NCI-H524 treated with DMSO at 0.1 percent for 48 hours (cell line): Measurements from ENCODE around the gene ZNF827.
A peak's percentile ranks its signal among the peaks of the same experiment; 100 is the strongest.

Source experiments
- DNase-seq: peaks from one replicate; lab custom pipeline; 2025; lab: John Stamatoyannopoulos, UW

ZNF827 gene

GRCh38 chr4:145938618-145939440, at the start of gene ZNF827:
TSS of gene ZNF827 (minus strand) at chr4:145938823. CDS start at chr4:145938407, 416 bp downstream.
- no peak for DNase-seq

- DNase-seq: no peak
These were observed 45.9 kb upstream of the ZNF827 start for GRCh38 chr4:145984563-145984962.

- no peak for DNase-seq
These were observed 44.2 kb upstream of the ZNF827 start for GRCh38 chr4:145982791-145983190.

- DNase-seq: no peak
These were observed 40.5 kb upstream of the ZNF827 start for GRCh38 chr4:145979160-145979559.

- DNase-seq: no peak
These were observed 38.1 kb upstream of the ZNF827 start for GRCh38 chr4:145976680-145977079.

- no peak for DNase-seq
These were observed 21.4 kb upstream of the ZNF827 start for GRCh38 chr4:145960012-145960411.

GRCh38 chr4:145957302-145957701, 18.7 kb upstream of the ZNF827 start:
- DNase-seq: no peak

- no peak for DNase-seq
These were observed 17.8 kb upstream of the ZNF827 start for GRCh38 chr4:145956288-145956890.

GRCh38 chr4:145954924-145955339, 16.3 kb upstream of the ZNF827 start:
- DNase-seq: no peak

- DNase-seq: no peak
These were observed 13.3 kb upstream of the ZNF827 start for GRCh38 chr4:145951931-145952330.

GRCh38 chr4:145945431-145946155, 7.0 kb upstream of the ZNF827 start:
- DNase-seq: no peak

- no peak for DNase-seq
These were observed 6.3 kb upstream of the ZNF827 start for GRCh38 chr4:145944886-145945285.

- DNase-seq: no peak
These were observed 1.2 kb upstream of the ZNF827 start for GRCh38 chr4:145939856-145940255.

GRCh38 chr4:145939441-145939750, 773 bp upstream of the ZNF827 start:
- no peak for DNase-seq

GRCh38 chr4:145937971-145938611, 532 bp downstream of the ZNF827 start:
- DNase-seq: no peak

- DNase-seq: peak; percentile 9
These were observed 1.4 kb downstream of the ZNF827 start for GRCh38 chr4:145936997-145937901.

GRCh38 chr4:145936142-145936996, 2.3 kb downstream of the ZNF827 start:
- no peak for DNase-seq

- no peak for DNase-seq
These were observed 3.1 kb downstream of the ZNF827 start for GRCh38 chr4:145935253-145936141.

GRCh38 chr4:145934434-145935047, 4.1 kb downstream of the ZNF827 start:
- DNase-seq: no peak
